Upper lobe of right lung (tissue), 1 donor: ENCODE measurements around the gene ASTN2. TPM values are rescaled to one million over a fixed set of nuclear protein-coding genes. Genes with fewer than 3 reads are reported as not detected.

Experiments
- ATAC-seq: fragments of 200-7000 bp; cut with Tn5 transposase; one replicate; pipeline ENCODE4 v1.9.1; 2020; ENCODE audit warnings: mild to moderate bottlenecking, moderate library complexity
- DNase-seq: peaks from one replicate; pipeline ENCODE4 v3.0.0-alpha.2; 2020
- H3K27ac ChIP-seq: fragments of 200-600 bp; one replicate; pipeline ENCODE4 v1.8.0; 2022
- H3K27me3 ChIP-seq: fragments of 200-600 bp; one replicate; pipeline ENCODE4 v1.8.0; 2022; ENCODE audit warnings: mild to moderate bottlenecking
- H3K36me3 ChIP-seq: fragments of 200-600 bp; one replicate; pipeline ENCODE4 v1.8.0; 2022
- H3K4me1 ChIP-seq: fragments of 200-600 bp; one replicate; pipeline ENCODE4 v1.8.0; 2022
- H3K4me3 ChIP-seq: fragments of 200-600 bp; one replicate; pipeline ENCODE4 v1.8.0; 2022; ENCODE audit warnings: mild to moderate bottlenecking
- H3K9me3 ChIP-seq: fragments of 200-600 bp; one replicate; pipeline ENCODE4 v1.8.0; 2022
- CTCF ChIP-seq: fragments of 200-600 bp; IDR thresholded peaks from one replicate; pipeline ENCODE4 v1.8.0; 2022; ENCODE audit warnings: antibody characterized with exemption
- intact Hi-C: fragments of 100-400 bp; cut with DNase I; formaldehyde crosslinking; loops from one replicate; pipeline ENCODE4 v1.11.0; 2022
- total RNA-seq: library from RNA; stranded (reverse); fragmentation: NEBNext Ultra II Directional; extraction: Animal tissue kit (Norgen Biotek cat#: 25700); gene quantifications from one replicate; pipeline ENCODE4 v1.2.1, GENCODE V29; 2021
- donor health status: DM: no; HTN: yes; CAD: no; lungs with severe emphysema.

Gene ASTN2
- total RNA-seq, 1 donor from 2014 or later: 3.8 TPM

- no peak for TF ChIP-seq CTCF
- H3K27me3 ChIP-seq: no peaks in the 10 kb centered on the region
- H3K36me3 ChIP-seq: no peaks in the 10 kb centered on the region
- DNase-seq (no peak), ATAC-seq (no peak)
- H3K4me1 ChIP-seq: no peaks in the 10 kb centered on the region
- H3K27ac ChIP-seq: no peak overlapping the region
- H3K9me3 ChIP-seq: no peaks in the 10 kb centered on the region
- H3K4me3 ChIP-seq: no peak overlapping the region
- intact Hi-C loops: no loop called here
Measured at GRCh38 chr9:116377179-116377798, 1037.6 kb downstream of the ASTN2 start.
